ENCODE data around the gene GALK2.

GRCh38 chr15:49315391-49315823 lies 145.4 kb downstream of the GALK2 start:
- TF ChIP-seq CTCF (IDR thresholded peaks at IDR 0.05 in 8 of 11, conservative IDR thresholded peaks at IDR 0.05 in 3 of 11): no peak
- TF ChIP-seq POLR2A (IDR thresholded peaks at IDR 0.05): no peak

Data from spleen (tissue), 7 donors.